SIG-M5 (cell line): ENCODE results near the gene OGDHL.
"Not testable (repeated sequence)": the region's sequence is repeated elsewhere in the genome, so short reads cannot be mapped to it uniquely, and the experiment has no call there.

Experiments used
- DNase-seq: peaks from one replicate; lab custom pipeline; 2025; lab: John Stamatoyannopoulos, UW

The OGDHL gene

DNA sequence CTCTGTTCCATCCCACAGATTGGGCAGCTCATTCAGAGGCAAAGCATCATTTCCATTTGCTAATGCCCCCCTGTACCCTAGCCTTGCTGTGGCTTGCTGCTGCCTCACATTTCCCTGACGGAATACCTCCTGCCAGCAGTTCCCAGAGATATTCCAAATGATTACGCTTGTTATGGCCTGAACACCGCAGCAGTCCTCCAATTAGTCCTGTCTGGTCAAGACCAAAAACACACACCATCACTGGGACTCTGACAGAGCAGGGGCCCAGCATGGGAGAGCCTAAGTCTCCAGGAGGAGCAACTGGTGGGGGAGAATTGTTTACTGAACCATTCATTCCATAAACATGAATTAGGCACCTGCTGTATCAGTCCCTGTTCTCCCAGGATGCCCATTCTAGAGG is 6.1 kb downstream of the OGDHL start:
- DNase-seq = no peak

DNA sequence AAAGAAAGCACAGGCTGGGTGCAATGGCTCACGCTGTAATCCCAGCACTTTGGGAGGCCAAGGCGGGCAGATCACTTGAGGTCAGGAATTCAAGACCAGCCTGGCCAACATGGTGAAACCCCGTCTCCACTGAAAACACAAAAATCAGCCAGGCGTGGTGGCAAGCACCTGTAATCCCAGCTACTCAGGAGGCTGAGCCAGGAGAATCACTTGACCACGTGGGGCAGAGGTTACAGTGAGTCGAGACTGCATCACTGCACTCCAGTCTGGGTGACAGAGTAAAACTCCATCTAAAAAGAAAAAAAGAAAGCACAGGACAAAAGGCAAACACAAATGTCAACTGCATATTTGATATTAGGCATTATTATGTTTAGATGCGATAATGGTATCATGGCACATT is 7.2 kb downstream of the OGDHL start:
- DNase-seq = not testable (repeated sequence)

DNA sequence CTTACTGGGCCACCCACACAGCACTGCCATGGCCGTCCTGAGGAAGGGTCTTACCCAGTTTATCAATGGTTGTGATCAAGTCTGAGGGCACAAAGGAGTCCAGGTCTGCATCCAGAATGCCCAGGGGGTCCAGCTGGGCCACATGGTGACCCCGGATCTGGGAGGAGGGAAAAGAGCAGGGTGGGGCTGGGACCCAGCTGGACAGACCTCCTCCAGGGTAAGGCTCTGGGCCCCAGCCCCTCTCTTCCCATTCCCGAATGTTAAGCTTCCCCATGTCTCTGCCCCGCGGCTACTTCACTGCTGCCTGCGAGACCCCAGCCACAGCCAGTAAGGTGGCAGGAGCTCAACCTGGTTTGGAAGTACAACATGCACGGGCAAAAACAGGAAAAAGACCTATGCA is 9.5 kb downstream of the OGDHL start:
- no peak for DNase-seq

DNA sequence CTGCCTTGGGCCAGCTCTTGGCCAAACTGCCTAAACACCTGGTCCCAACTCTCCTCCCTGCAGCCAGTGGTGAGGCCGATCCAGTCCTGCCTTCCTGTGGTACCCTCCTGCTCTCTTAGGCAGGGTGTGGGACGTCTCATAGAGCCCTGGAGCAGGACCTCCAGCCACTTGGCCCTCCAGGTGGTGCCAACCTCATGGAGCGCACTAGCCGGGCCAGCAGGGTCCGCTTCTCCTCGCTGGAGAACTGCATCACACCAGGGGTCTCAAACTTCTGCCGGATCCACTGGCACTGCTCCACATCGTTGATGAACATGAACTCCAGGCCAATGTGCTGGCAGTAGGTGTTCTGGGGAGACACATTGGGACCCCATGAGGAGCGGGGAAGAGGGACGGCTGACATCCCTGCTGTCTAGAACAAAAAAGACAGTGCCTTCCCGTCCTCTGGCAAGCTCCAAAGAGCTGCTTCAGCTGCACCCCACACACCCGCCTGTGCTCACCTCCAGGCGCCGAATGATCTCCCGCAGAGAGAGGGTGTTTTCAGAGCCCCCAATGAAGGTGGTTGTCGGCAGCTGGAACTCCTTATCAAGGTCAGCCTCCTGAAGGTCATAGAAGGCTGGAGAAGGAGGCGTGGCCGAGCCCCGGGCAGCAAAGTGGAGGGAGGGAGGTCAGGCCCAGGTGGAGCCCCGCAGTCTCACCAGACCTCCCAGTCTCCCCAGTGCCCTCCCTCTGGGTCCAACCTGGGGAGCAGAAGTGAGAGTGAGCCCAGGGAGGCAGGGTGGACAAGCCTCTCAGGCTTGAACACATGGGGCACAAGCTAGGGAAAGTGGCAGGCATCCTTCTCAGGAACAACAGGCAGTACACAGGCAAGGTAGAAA is 10.2 kb downstream of the OGDHL start:
- DNase-seq = no peak

DNA sequence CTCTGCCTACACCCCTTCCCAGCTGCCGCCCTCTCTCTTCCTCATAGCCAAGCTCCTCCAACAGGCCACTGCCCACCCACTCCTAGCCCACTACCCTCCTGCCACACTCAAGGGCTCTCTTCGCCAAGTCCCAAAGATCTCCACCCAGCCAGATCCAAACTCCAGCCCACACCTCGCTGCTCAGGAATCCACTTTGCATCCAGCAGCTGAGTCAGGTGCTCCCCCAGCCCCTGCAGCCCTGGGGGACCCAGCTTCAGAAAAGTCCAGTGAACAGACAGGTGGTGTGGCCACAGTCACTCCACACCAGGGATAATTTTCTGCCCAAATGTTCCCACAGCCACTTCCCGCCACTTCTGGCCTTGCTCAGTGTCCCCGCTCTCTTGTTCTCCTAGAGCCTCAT is 10.9 kb downstream of the OGDHL start:
- no peak for DNase-seq

DNA sequence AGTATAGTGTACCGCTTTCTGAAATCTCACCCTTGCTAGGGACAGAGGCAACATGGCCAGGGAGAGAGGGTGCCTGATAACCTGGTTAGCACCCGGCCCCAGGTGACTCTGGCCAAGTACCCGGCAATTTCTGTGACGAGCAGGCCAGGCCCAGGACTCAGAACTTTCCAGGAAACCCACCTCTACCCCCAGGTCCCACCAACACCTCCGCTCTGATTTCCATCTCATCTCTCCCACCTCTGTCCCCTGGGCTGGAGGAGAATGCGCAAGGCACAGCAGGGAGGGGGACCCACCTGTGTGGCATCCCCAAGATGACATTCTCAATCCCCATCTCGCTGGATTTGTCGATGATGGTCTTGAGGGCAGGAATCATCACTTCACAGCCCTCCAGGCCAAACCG is 11.6 kb downstream of the OGDHL start:
- DNase-seq = no peak

DNA sequence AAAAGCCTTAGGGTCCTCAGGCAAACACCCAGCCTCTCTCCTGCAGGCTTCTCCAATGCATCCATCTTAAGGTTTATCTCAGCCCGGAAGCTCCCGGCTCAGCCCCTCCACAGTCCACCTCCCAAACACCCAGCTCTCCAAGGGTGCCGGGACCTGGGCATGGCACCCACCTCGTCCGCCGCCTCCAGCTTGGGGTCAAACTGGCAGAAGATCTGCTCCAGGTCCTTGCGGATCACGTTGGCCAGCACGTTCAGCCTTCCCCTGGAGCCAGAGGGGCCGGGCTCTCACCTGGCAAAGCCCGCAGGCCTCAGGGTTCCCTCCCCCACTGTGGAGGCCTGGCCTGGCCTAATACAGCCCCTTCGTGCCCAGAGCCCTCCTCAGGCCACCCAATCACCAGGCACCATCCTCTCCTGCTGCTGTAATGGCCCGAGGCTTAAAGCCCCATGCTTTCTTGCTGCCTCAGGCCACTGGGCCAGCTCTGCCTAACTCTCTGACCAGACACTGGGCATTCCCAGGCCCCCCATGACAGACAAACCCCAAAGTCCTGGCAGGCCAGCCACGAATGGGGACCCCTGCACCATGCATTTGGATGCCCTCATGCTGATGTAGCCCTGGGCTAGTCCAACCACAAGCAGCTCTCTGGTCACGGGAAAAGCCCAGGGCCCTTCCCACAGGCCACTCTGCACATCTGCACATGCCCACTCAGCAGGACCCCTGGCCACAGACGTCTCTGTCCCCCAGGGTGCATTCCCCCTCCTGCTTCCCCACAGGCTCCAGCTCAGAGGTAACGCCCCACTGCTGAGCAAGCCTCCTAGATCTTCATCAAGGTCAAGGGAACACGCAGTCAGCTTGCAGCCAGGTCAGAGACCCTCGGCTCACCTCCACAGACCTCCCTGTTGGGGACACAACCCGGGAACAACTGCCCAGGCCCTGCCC is 12.3 kb downstream of the OGDHL start:
- no peak for DNase-seq

DNA sequence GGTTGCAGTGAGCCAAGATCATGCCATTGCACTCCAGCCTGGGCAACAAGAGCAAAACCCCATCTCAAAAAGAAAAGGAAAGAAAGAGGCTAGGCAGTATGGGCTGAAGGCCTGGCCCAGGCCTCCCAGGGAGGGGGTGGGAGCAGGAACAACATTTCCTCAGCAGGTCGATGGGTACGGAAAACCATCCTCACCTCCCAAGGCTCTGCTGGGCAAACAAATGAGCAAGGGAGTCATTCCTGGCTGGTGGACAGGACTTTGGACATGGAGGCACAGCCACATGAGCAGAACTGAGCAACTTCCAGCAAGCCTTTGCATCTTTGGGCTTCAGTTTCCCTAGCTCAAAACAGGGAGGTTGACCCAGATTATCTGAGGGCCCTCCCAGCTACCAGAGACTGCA is 13.0 kb downstream of the OGDHL start:
- no peak for DNase-seq

DNA sequence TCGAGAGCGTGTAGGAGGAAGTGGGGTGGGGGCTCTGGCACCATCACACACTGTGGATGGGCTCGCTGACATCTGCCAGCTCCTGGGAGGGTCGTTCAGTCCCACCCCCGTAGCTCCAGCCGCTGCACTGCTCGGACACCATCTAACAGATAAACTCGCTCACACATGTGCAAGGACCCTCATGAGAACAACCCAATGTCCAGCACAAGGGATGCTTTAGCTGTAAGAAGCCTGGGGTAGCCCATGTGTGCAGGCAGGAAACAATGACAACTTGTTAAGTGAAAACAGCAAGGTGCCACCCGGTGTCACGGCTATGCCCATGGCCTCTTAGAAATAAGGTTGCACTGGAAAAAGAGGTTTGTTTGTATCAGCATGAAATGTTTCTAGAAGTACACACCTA is 14.1 kb downstream of the OGDHL start:
- no peak for DNase-seq

DNA sequence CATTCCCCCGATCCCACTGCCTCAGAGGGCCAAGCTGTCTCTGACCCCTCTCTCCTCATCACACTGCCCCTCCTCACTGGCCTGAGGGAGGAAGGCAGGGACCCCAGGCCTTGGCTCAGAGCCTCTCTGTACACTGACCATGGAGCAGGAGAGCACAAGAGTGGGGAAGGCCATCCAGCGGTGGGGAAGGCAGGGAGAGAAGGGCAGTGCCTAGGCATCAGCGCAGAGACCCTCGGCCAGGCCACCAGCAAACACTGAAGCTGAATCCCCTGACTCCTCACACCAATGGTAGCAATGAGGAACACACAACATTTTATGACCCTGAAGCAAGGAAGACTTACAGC is 14.8 kb downstream of the OGDHL start:
- no peak for DNase-seq

DNA sequence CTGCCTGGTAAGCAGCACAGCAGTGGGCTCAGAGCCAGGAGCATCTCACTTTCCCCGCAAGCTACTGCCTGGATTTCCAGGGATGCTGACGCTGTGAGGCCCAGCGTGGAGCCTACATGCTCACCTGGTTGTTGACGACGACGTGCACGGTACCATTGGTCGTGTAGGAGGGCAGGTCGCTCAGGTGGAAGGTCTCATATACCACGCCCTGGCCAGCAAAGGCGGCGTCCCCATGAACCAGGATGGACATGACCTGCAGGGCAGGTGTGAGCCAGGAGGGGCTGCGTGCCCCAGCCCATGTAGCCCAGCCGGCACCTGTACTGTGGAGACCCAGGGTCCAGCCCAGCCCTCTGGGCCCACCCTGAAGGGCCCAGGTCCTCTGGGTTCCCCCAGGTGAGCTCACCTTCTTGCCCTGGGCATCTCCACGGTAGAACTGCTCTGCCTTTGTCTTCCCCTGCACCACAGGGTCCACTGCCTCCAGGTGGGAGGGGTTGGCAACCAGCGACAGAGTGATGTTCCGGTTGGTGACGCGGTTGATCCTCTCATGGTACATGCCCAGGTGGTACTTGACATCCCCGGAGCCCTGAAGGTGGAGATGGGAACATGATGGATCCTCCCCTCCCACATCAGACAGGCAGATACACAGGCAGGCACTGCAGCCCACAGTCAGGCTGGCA is 15.4 kb downstream of the OGDHL start:
- DNase-seq = no peak

DNA sequence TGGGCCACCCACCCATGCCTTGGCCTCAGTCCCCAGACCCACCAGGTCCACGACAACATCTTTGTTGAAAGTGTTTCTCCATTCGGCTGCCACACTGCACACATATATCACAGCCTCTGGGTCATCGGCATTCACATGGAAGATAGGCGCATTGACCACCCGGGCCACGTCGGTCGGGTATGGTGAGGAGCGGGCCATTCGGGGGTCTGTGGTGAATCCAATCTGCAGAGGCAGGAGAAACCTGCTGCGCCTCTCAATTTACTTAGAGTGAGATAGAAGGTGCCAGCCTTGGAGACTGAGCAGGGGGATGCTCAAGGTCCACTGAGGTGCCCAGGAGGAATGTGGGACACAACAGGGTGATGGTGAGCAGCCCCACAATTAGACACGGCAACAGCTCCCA is 16.4 kb downstream of the OGDHL start:
- no peak for DNase-seq

DNA sequence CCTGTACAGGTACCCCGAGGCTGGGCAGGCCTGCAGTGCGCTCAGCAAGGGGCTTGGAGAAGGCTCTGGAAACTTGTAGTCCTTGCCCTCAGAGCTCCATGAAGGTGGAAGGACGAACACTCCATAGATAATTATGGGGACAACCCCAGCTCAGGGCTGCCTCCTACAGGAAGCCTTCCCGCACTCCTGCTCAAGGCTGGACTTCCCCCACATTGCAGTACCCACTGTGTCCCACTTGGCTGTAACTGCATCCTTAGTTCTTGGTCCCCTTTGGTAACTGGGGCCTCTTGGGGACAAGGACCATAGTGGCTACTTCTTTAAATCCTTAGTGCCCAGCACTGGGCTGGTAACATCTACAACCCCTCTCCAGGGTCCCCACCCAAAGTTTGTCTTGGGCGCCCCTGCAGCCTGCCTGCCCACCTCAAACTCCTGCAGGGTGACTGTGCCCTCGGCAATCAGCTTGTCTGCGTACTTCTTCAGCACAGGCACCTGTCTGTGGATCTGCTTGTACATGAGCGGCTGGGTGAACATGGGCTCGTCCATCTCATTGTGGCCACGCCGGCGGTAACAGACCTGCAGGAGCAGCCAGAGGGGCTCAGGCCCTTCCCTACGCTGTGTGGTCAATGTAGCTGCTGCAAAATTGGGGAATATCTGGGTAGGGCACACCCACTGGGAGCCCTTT is 17.1 kb downstream of the OGDHL start:
- DNase-seq = no peak

DNA sequence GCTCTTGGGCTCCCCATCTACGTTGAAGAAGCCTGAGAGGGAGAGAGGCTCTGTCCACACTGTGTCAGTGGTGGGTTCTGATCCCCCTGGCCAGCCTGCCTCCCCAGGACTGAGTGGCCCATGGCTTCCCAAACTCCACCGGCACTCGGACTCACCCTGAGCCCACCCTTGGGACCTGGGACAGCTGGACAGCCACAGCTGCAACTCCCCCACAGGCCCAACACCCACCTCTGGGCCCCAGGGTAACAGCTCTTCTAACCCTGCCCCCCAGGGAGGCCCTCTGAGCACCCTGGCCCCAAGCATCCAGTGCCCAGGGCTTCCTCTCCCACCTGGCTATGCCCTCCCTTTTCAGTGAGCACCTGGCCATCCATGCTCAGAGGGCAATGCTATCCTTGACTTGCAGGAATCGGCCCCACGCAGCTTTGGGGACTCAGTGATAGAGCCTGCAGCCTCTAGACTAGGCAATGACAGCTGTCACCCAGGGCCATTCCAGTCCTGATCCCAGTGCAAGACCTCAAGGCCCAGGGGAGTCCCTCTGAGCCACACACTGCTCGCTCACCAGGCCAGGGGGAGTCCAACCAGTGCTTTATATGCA is 17.9 kb downstream of the OGDHL start:
- no peak for DNase-seq

DNA sequence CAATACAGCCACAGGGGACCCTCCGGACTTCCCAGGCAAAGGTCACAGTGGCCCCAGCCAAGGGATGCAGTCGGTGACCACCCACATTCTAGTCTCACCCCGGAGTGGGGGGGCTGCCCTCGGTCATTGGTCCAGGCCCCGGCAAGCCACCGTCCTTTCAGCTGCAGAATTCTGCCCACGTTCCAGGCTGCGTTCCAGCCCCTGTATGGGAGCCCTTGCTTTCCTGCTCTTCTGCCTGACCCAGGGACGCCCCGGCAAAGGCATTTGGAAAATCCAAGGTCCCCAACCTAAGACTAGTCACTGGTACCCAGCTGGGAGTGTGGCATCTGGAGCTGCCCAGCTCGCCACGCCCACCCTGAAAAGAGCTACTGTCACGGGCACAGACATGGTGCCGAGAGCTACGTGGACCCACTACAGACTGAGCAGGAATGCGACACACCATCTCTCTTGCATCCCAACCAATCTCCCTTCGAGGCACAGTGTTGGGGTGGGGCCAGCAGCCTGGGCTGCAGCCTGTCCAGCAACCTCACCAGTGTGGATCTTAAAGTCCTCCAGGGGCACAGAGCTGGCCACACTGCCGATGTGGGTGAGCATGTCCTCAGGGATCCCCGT is 18.6 kb downstream of the OGDHL start:
- DNase-seq = no peak

DNA sequence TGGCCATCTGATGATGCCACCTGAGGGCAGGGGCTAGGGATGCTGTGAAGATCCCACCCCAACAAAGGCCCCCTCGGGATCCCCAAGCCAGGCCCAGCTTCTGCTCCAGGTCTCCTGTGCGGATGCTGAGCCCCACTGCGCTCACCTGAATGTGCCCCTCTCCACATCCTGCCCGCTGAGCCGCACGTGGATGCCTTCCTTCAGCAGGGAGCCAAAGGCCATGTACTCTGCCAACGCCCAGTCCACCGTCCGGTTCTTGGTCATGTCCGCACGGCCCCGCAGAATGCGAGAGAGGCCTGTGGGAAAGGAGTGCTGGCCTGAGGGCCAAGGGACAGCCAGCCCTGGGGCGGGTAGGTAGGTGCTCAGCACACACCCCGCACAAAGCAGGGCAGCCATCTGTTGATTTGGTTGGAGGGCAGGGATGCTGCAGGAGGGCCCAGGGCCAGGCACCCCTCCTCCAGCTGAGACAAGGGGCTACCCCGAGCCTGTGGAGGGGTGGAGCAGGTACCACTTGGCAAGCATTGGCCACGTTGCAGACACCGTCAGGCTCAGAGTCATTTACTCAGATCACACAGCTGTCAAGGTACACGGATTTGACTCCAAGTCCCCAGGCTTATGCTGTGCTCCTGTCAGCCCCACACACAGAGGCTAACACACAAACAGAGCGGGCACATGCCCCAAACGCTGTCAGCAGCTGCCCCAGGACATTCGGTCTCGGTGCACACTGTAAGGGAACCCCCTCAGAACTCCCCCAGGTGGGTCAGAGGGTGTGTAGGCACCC is 19.2 kb downstream of the OGDHL start:
- DNase-seq = no peak

DNA sequence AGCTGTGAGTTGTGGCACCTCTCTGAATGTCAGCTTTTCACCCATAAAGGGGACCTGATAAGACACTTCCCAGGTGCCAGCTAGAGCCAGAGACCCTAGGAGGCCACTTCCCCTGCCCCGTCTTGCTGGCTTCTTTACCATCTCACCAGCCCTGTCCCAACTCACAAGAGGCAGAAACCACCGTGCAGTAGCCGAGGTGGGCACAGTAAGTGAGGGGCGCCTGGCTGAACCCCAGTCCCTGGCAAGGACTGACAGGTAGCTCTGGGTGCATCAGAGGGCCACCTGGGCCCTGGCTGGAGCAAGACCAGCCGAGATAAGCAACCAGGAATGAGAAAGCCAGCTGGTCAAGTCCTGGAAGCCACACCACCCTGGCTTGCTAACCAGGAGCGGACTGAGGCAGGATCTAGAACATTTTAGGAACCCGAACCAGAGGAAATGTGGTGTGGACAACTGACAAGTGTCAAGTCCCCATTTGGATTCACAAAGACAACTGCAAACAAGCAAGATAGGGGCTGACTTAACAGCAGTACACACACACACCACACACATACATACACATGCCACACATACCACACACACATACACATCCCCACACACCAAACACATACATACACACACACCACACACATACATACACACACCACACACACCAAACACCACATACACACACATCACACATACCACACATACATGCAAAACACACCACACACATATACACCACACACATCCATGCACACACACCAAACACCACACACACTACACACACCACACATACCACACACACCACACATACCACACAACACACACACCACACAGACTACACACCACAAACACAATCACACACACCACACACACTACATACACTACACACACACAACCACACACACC is 20.8 kb downstream of the OGDHL start:
- no peak for DNase-seq

DNA sequence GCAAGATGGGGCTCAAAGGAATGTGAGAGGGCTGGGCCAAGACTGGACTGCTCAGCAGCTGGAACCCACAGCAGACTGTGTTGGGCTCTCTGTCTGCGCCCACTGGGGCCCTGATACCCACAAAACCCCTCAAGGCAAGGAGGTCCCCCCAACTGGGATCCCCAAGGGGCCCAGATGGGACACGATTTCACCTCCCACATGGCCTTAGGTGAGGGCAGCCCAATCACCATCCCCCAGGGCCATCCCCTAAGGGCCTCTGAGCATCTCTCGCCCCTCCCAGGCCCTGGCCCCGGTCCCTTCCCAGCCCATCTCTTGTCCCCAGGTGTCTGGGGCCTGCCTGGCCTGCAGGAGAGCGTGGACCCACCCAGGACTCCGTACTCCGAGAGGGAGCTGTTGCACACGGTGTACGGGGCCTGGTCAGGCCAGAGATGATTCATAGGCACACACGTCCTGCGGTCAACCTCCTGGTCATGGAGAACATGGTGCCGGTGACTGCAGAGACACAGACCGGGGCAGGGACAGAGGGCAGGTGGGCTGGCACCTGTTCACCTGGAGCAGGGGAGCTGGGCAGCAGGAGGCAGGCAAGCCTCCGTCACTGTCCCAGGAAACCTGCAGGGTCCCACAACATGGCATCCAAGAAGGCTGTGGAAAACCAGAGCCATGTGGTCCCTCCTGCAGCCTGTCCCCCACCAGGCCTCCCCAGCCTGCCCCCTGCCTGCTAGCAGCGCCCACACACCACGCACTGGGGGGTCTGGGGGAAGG is 21.6 kb downstream of the OGDHL start:
- DNase-seq = no peak

DNA sequence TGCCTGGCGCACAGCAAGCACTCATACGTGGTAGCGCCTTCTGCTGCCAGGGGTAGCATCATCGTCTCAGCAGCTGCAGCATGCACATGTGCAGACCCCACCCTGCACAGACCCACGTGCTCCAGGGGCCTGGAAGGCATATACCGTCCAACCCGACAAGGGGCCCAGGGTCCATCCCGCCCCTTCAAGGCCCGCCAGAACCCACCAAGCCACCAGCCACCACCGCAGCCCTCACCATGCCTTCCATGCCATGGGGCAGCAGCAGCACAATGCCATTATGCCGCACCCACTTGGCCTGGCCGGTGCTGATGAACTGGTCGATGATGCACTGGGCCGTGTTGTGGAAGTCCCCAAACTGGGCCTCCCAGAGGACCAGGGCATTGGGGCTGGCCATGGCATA is 22.7 kb downstream of the OGDHL start:
- no peak for DNase-seq
